HG03342 (cell line): ENCODE measurements around the gene ARHGAP40.

Source experiments
- ATAC-seq: cut with Tn5 transposase; IDR thresholded peaks from one replicate; pipeline ENCODE4 v1.9.1; 2021; ENCODE audit warnings: mild to moderate bottlenecking, moderate library complexity; ENCODE audit not compliant: unreplicated experiment

ARHGAP40 gene

DNA sequence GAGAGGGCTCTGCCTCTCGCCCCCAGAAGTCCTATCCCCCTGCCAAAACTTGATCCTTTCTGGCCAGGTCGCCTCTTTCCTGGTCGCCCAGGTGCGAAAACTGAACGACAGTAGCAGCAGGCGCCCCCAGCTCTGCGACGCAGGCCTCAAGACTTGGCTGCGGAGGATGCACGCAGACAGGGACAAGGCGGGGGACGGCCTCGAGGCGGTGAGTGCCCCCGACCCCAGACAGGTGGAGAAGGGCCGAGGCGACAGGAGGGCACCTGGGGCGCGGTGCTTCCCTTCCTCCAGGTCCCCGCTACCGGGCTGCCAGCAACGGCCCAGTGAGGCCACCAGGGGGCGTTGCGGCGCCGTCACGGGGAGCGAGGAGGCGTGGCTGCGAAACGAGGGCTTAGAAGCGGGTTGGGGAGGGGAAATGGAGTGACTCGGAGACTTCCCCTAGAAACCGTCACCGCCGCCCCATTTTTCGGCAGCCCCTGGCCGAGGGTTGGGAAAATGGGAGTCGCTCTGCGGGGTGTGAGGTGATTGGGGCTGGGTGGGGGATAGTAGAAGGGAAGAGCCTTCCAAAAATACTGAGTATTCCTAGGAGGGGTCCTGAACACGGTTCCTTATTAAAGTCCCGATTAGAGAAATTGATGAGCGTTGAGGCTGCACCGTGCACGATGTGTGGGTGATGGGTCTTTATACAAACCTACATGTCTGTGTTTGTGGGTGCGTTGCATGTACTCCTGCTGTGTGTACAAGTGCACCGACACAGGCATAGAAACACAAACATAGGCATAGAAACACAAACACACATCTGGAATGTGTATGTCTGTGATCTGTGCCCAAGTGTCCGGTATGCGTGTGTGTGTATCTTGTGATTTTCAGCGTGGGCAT is 44.6 kb downstream of the ARHGAP40 start:
- ATAC-seq = peak; percentile 72

- no peak for ATAC-seq
Measured at GRCh38 chr20:38649275-38649891, 47.8 kb downstream of the ARHGAP40 start.

DNA sequence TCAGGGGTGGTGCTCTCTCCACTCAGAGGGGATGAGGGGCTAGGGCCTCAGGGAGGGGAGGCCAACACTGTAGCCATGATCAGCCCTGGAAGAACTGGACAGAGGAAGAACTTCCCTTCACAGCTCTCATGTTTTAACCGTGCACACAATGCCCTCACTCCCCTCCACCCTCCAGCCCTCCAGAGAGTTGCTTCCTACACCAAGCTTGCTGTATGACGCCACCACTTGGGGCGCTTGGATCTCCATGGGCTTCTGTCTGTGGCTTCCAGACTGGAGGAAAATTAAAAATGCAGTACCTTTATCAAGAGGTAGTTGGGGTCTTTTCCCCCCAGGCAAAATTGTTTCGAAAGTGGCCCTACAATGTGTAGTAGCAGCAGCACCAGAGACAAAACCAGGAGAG is 48.4 kb downstream of the ARHGAP40 start:
- no peak for ATAC-seq

DNA sequence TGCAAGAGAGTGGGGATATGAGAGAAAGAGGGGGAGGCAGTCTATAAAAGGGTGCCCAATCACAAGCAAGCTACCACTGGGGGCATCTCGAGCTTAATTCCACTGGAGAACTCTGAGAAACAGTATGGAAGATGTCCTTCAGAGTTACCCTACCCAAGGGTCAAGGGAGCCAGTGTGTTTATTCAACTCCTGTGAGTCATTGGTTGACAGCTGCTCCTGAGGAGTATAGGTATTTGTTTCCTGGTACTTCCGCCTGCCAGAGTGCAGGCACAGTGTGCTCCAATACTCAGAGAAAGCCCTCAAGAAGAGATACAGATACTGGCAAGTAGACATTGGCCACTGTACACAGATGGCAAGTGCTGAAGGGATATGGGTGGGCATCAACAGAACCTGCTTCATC is 49.5 kb downstream of the ARHGAP40 start:
- ATAC-seq = no peak

DNA sequence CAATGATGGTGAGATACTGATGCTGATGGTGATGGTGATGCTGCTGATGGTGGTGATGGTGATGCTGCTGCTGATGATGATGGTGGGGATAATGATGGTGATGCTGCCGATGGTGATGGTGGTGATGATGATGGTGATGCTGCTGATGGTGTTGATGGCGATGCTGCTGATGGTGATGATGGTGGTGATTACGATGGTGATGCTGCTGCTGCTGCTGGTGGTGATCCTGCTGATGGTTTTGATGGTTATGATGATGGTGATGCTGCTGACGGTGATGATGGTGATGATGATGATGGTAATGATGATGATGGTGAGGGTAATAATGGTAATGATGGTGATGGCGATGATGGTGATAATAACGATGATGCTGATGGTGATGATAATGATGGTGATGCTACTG is 50.0 kb downstream of the ARHGAP40 start:
- ATAC-seq = no peak

DNA sequence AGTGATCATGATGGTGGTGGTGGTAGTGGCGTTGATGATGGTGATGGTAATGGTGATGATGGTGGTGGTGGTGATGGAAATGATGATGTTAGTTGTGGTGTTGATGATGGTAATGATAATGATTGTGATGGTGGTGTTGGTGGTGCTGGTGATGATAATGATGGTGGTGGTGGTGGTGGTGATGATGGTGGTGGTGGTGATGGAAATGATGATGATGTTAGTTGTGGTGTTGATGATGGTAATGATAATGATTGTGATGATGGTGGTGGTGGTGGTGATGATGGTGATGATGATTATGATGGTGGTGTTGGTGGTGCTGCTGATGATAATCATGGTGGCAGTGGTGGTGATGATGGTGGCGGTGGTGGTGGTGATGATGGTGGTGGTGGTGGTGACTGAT is 51.4 kb downstream of the ARHGAP40 start:
- no peak for ATAC-seq

- ATAC-seq = no peak
Measured at GRCh38 chr20:38657390-38657789, 55.8 kb downstream of the ARHGAP40 start.

DNA sequence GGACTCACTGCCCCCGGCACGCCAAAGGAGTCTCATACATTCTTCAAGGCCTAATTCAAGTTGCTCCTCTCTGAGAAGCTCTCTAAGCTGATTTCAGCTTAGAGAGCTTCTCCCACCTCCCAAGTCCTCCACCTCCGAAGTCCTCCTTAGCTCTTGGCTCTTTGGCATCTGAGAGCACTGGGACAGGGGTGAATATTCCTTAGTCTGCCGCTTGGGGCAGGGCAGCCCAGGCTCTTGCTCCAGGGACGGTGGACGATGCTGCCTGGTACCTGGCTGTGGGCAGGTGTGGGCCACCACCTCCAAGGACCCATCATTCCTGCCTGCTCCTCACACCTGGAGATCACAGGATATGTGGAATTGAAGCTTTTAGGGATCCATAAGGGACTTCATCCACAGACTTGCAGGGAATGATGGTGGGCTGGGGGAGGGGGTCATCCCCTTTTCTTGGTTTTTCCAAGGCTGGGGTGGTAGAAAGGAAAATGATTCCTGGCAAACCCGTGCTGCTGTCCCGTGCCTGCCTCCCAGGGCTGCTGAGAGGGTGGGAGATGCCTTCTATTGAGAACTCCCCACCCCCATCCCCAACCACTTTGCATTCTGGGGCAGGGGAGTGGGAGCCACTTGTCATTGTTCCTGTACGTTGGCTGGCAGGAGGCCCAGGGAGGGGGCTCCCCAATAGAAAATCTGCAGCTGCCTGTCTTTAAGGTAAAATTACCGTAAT is 57.4 kb downstream of the ARHGAP40 start:
- no peak for ATAC-seq

GRCh38 chr20:38659597-38659880 is 57.9 kb downstream of the ARHGAP40 start:
- ATAC-seq = no peak

GRCh38 chr20:38660429-38660828 is 58.8 kb downstream of the ARHGAP40 start:
- ATAC-seq = no peak

- ATAC-seq = no peak
Measured at GRCh38 chr20:38663660-38664059, 62.1 kb downstream of the ARHGAP40 start.

DNA sequence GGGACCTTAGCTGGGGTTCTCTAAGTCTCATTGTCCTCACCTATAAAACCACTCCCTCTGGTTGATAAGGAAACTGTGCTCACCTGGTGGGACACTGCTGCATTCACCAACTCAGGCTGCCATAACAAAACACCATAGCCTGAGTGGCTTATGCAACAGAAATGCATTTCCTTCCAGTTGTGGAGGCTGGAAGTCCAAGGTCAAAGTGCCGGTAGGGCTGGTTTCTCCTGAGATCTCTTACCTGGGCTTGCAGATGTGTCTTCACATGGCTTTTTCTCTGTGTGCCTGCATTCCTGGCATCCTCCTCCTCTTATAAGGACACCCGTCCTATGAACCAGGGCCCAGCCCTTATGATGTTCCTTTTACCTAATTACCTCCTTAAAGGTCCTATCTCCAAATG is 62.7 kb downstream of the ARHGAP40 start:
- ATAC-seq = no peak

DNA sequence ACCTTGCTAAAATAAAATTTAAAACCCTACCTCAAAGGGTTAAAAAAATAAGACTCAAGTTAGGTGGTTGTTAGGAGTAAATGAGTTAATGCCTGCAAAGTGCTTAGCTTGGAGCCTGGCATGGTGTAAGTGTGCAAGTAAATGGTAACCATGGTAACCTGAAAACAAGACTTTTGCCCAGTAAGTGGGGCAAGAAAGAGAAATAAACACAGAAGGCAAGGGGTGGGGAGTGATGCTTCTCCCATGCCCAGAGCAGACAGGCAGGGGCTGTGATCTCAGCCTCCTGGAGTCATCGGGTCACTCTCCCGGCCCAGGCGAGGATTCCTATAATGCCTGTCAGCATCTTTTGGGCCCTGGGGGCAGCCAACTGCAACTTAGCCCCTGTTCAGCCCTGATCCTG is 63.5 kb downstream of the ARHGAP40 start:
- ATAC-seq = no peak

DNA sequence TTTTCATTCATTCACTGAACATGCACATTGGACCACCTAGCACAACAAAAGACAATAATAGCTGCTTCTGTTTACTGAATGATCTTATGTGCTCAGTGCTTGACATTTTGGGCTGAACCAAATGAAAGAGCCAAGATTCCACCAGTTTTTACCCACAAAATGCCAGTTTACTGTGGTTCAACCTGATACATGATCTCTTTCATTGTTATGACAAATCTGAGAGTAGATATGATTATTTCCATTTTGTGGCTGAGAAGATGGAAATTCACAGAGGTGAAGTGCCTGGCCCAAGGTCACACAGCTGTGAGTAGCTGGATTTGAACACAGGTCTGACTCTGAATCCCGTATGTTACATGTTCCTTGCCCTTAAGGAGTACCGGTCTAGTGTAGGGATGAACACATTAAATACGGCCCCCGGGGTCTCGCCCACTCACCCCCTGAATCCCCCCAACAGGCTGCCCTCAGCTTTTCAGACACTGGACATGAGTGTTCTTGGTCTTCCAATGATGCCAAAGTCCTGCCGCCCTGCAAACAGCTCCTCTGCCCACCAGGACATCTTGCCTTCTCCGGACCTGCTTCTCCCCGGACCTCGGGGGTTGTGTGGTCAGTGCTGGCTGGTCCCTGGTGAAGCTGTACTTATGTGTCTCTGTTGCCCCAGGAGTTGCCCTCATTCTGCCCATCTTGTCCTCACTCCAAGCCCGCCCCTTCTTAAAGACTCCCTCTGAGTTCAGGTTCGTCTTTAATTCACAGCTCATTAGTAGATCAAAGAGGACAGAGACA is 64.1 kb downstream of the ARHGAP40 start:
- no peak for ATAC-seq

- no peak for ATAC-seq
Measured at GRCh38 chr20:38667417-38667956, 65.9 kb downstream of the ARHGAP40 start.

- ATAC-seq = no peak
Measured at GRCh38 chr20:38669688-38670087, 68.1 kb downstream of the ARHGAP40 start.

DNA sequence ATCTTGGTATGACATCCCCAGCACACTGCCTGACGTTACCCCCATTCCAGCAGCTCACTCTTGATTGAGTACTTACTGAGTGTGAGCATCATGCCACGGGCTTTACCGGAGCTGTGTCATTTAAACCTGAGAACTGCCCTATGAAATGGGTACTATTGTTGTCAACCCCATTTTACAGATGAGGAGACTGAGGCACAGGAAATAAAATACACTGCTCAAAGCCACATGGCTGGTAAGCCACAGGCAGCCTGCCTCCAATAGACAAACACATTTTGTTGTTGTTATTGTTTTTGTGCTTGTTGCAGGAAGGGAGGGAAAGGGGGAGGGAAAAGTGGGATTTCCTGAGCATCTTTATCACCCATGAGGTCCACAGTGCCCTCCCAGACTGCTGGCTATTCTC is 69.2 kb downstream of the ARHGAP40 start:
- no peak for ATAC-seq

DNA sequence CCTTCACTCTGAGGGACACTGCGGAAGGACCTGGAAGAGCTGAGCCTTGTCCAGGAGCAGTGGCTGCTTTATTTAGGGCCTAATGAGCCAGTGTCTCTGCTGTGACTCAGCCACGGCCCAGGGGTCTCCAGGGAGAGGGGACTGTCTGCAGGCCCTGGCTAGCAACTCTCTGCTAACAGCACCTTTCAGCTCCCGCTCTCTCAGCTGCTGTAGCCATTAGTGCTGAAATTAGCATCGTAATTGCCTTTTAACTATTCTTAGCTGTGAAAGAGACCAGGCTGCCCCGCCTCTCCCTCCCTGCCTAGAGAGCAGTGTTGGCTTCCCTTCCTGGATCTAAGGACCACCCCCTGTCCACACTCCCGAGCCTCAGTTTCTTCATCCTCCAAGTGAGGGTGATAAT is 69.6 kb downstream of the ARHGAP40 start:
- no peak for ATAC-seq

- no peak for ATAC-seq
Measured at GRCh38 chr20:38671701-38672292, 70.2 kb downstream of the ARHGAP40 start.

GRCh38 chr20:38672504-38672903 is 70.9 kb downstream of the ARHGAP40 start:
- no peak for ATAC-seq

GRCh38 chr20:38673261-38673660 is 71.7 kb downstream of the ARHGAP40 start:
- ATAC-seq = no peak
